ENCODE data around the gene RAB6A. TPM values are rescaled to one million over a fixed set of nuclear protein-coding genes. Genes with fewer than 3 reads are reported as not detected.
"Not testable (repeated sequence)": the region's sequence is repeated elsewhere in the genome, so short reads cannot be mapped to it uniquely, and the experiment has no call there.

Gene RAB6A
- total RNA-seq, 2 experiments from 2014 or later, result 82.1 to 83.8 TPM

- H3K9me3 Mint-ChIP-seq, result no peaks in the 10 kb centered on the region
- no peaks in the 10 kb centered on the region for H3K36me3 Mint-ChIP-seq (ENCODE audit: low read depth)
- H3K4me1 Mint-ChIP-seq, result peaks cover 26% of the 10 kb centered on the region
- CTCF ChIA-PET, result interaction anchor here (1.1 to 2.2 kb wide), 3 partner anchors 8 to 26 kb away, joined by 5 to 7 read pairs (median 7); partner anchors contain the start of gene RAB6A
- no peak for DNase-seq
- POLR2A ChIA-PET, result interaction anchor here (1.0 to 1.5 kb wide), 2 partner anchors 8 to 26 kb away, joined by 4 to 6 read pairs; partner anchors contain the start of gene RAB6A
- H3K4me3 Mint-ChIP-seq, result peak overlapping the region; percentile 96
- H3K27ac Mint-ChIP-seq, result peak overlapping the region; percentile 99
- no peaks in the 10 kb centered on the region for H3K27me3 Mint-ChIP-seq
Observed at GRCh38 chr11:73787051-73787642, 26.3 kb upstream of the RAB6A start.

- H3K9me3 Mint-ChIP-seq; DNase-seq; H3K4me3 Mint-ChIP-seq; CTCF ChIA-PET; POLR2A ChIA-PET; H3K27me3 Mint-ChIP-seq; H3K36me3 Mint-ChIP-seq (ENCODE audit: low read depth): not testable (repeated sequence)
- Mint-ChIP-seq H3K27ac (peak overlapping the region; percentile 3), H3K4me1 (peaks cover 29% of the 10 kb centered on the region)
Observed at GRCh38 chr11:73785467-73785866, 24.6 kb upstream of the RAB6A start.

- Mint-ChIP-seq H3K36me3 (ENCODE audit: low read depth) (no peaks in the 10 kb centered on the region), H3K4me3 (no peak overlapping the region), H3K4me1 (peaks cover 34% of the 10 kb centered on the region), H3K9me3 (no peaks in the 10 kb centered on the region), H3K27me3 (no peaks in the 10 kb centered on the region), H3K27ac (no peak overlapping the region)
- ChIA-PET POLR2A (no interaction called here), CTCF (no interaction called here)
- DNase-seq, result no peak
Observed at GRCh38 chr11:73784734-73785133, 23.9 kb upstream of the RAB6A start.

- H3K4me1 Mint-ChIP-seq, result peaks cover 31% of the 10 kb centered on the region
- no peak for DNase-seq
- ChIA-PET CTCF (no interaction called here), POLR2A (no interaction called here)
- H3K9me3 Mint-ChIP-seq, result no peaks in the 10 kb centered on the region
- H3K27me3 Mint-ChIP-seq, result no peaks in the 10 kb centered on the region
- no peak overlapping the region for H3K4me3 Mint-ChIP-seq
- no peaks in the 10 kb centered on the region for H3K36me3 Mint-ChIP-seq (ENCODE audit: low read depth)
- no peak overlapping the region for H3K27ac Mint-ChIP-seq
Observed at GRCh38 chr11:73784080-73784634, 23.3 kb upstream of the RAB6A start.

GRCh38 chr11:73783483-73784020, 22.7 kb upstream of the RAB6A start:
- Mint-ChIP-seq H3K4me1 (peaks cover 31% of the 10 kb centered on the region), H3K27me3 (no peaks in the 10 kb centered on the region), H3K4me3 (no peak overlapping the region), H3K9me3 (no peaks in the 10 kb centered on the region), H3K27ac (no peak overlapping the region), H3K36me3 (ENCODE audit: low read depth) (no peaks in the 10 kb centered on the region)
- no peak for DNase-seq
- POLR2A ChIA-PET, result no interaction called here
- CTCF ChIA-PET, result interaction anchor here (0.6 kb wide), 1 partner anchor 21 kb away, joined by 3 read pairs; no protein-coding TSS in a partner anchor

- no peaks in the 10 kb centered on the region for H3K36me3 Mint-ChIP-seq (ENCODE audit: low read depth)
- CTCF ChIA-PET, result interaction anchor here (0.6 to 5.9 kb wide), 2 partner anchors 17 to 677 kb away, joined by 3 to 70 read pairs; partner anchors contain the start of gene RAB6A
- peaks cover 28% of the 10 kb centered on the region for H3K4me1 Mint-ChIP-seq
- no peak overlapping the region for H3K4me3 Mint-ChIP-seq
- H3K27ac Mint-ChIP-seq, result peak overlapping the region; percentile 62
- POLR2A ChIA-PET, result no interaction called here
- no peaks in the 10 kb centered on the region for H3K27me3 Mint-ChIP-seq
- no peaks in the 10 kb centered on the region for H3K9me3 Mint-ChIP-seq
- no peak for DNase-seq
Observed at GRCh38 chr11:73781303-73781702, 20.4 kb upstream of the RAB6A start.

- H3K36me3 Mint-ChIP-seq (ENCODE audit: low read depth), result no peaks in the 10 kb centered on the region
- peak overlapping the region; percentile 83 for H3K4me3 Mint-ChIP-seq
- peak; percentile 99 for DNase-seq
- peak overlapping the region; percentile 100 for H3K27ac Mint-ChIP-seq
- POLR2A ChIA-PET, result interaction anchor here (0.7 to 1.6 kb wide), 4 partner anchors 8 to 518 kb away, joined by 3 to 12 read pairs (median 4); partner anchors contain the start of genes MRPL48 and RAB6A
- no peaks in the 10 kb centered on the region for H3K9me3 Mint-ChIP-seq
- no peaks in the 10 kb centered on the region for H3K27me3 Mint-ChIP-seq
- CTCF ChIA-PET, result interaction anchor here (0.6 to 5.9 kb wide), 3 partner anchors 9 to 176 kb away, joined by 4 to 70 read pairs (median 7); partner anchors contain the start of genes MRPL48 and RAB6A
- peaks cover 23% of the 10 kb centered on the region for H3K4me1 Mint-ChIP-seq
Observed at GRCh38 chr11:73779084-73779902, 18.4 kb upstream of the RAB6A start.

GRCh38 chr11:73770811-73771210, 9.9 kb upstream of the RAB6A start:
- POLR2A ChIA-PET; CTCF ChIA-PET; H3K4me1 Mint-ChIP-seq; H3K36me3 Mint-ChIP-seq (ENCODE audit: low read depth); H3K27ac Mint-ChIP-seq; H3K9me3 Mint-ChIP-seq; H3K4me3 Mint-ChIP-seq; DNase-seq: not testable (repeated sequence)
- H3K27me3 Mint-ChIP-seq, result peaks cover 13% of the 10 kb centered on the region

GRCh38 chr11:73766763-73767162, 5.9 kb upstream of the RAB6A start:
- H3K4me1 Mint-ChIP-seq, result peaks cover 2% of the 10 kb centered on the region
- H3K9me3 Mint-ChIP-seq, result no peaks in the 10 kb centered on the region
- POLR2A ChIA-PET, result interaction anchor here (1.0 kb wide), 1 partner anchor 13 kb away, joined by 3 read pairs; no protein-coding TSS in a partner anchor
- H3K27ac Mint-ChIP-seq, result no peak overlapping the region
- CTCF ChIA-PET, result interaction anchor here (8.7 kb wide), 1 partner anchor 12 kb away, joined by 70 read pairs; no protein-coding TSS in a partner anchor
- H3K36me3 Mint-ChIP-seq (ENCODE audit: low read depth), result no peaks in the 10 kb centered on the region
- H3K27me3 Mint-ChIP-seq, result peaks cover 18% of the 10 kb centered on the region
- no peak for DNase-seq
- no peak overlapping the region for H3K4me3 Mint-ChIP-seq

- Mint-ChIP-seq H3K4me3 (no peak overlapping the region), H3K36me3 (ENCODE audit: low read depth) (peaks cover 9% of the 10 kb centered on the region), H3K27ac (no peak overlapping the region), H3K9me3 (no peaks in the 10 kb centered on the region), H3K27me3 (peaks cover 18% of the 10 kb centered on the region), H3K4me1 (peaks cover 28% of the 10 kb centered on the region)
- POLR2A ChIA-PET, result no interaction called here
- DNase-seq, result no peak
- CTCF ChIA-PET, result interaction anchor here (0.6 to 8.7 kb wide), 4 partner anchors 15 to 1348 kb away, joined by 3 to 70 read pairs (median 4); no protein-coding TSS in a partner anchor
Observed at GRCh38 chr11:73762732-73763131, 1.9 kb upstream of the RAB6A start.

GRCh38 chr11:73761403-73761945, 600 bp upstream of the RAB6A start:
- peak overlapping the region; percentile 86 for H3K4me3 Mint-ChIP-seq
- no peak for DNase-seq
- H3K36me3 Mint-ChIP-seq (ENCODE audit: low read depth), result peaks cover 13% of the 10 kb centered on the region
- H3K27ac Mint-ChIP-seq, result peak overlapping the region; percentile 91
- peaks cover 11% of the 10 kb centered on the region for H3K27me3 Mint-ChIP-seq
- H3K9me3 Mint-ChIP-seq, result no peaks in the 10 kb centered on the region
- H3K4me1 Mint-ChIP-seq, result peaks cover 30% of the 10 kb centered on the region
- CTCF ChIA-PET, result interaction anchor here (1.0 to 8.7 kb wide), 5 partner anchors 17 to 170 kb away, joined by 3 to 70 read pairs (median 4); partner anchors contain the start of gene MRPL48
- POLR2A ChIA-PET, result interaction anchor here (0.8 to 2.6 kb wide), 3 partner anchors 17 to 26 kb away, joined by 4 to 12 read pairs (median 6); partner anchors contain the start of gene MRPL48

GRCh38 chr11:73760135-73760678, 667 bp downstream of the RAB6A start:
- Mint-ChIP-seq H3K4me1 (peaks cover 30% of the 10 kb centered on the region), H3K27me3 (peaks cover under 1% of the 10 kb centered on the region), H3K27ac (peak overlapping the region; percentile 89), H3K4me3 (peak overlapping the region; percentile 86), H3K36me3 (ENCODE audit: low read depth) (peaks cover 13% of the 10 kb centered on the region), H3K9me3 (no peaks in the 10 kb centered on the region)
- DNase-seq, result peak; percentile 8
- POLR2A ChIA-PET, result interaction anchor here (2.3 to 2.6 kb wide), 2 partner anchors 19 to 28 kb away, joined by 6 to 12 read pairs; partner anchors contain the start of gene MRPL48
- CTCF ChIA-PET, result interaction anchor here (0.9 to 8.7 kb wide), 4 partner anchors 18 to 171 kb away, joined by 3 to 70 read pairs (median 6); partner anchors contain the start of gene MRPL48

Data from activated CD4-positive, alpha-beta T cell treated with anti-CD3 and anti-CD28 coated beads, Interleukin-2, amount 10 ng/mL, durations not matched to agents 7 days and 5 days (primary cell).